Activated CD4-positive, alpha-beta T cell treated with anti-CD3 and anti-CD28 coated beads for 4 hours (primary cell): Measurements from ENCODE around the gene CCDC178.

Experiments used
- DNase-seq, 2 donors: peaks; one replicate each; pipeline ENCODE4 v3.0.0-alpha.2; 2020

CCDC178 gene

GRCh38 chr18:33113416-33113815 lies 327.1 kb downstream of the CCDC178 start:
- no peak for DNase-seq

- DNase-seq, result no peak
Observed at GRCh38 chr18:33107511-33107910, 333.0 kb downstream of the CCDC178 start.

DNA sequence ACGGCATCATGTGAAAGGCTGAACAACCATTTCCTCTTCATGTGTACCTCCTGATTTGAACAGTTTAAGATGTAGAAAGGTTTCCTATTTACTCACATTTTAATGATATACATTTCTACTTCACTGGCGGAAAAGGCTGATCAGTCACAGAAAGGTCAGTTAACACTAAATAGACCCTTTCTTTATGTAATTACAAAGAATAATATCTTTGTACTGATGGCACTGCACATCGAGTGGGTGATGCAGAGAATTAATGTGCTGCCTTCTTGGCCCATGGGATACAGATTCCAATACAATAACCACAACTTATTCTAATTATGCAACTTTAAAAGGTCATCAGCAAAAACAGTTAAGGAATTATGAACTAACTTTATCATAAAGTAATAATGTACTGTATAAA lies 339.2 kb downstream of the CCDC178 start:
- DNase-seq, result no peak

DNA sequence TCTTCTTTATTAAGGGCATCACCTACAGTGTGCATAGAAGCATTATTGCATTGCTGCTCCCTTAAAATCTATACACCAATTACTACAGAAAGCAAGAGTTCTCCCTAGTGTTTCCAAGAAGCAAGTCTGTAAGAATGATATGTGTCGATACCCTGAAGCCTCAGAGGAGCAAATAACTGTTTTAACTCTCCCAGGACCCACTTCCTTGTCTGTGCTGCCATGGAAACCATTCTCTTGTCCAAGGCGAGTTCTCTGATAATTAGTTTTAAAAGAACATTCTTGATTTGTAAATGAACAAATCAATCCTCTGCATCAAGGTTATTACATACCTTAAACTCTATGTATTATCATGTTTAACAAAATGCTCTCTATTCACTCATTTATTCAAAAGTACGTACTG lies 340.9 kb downstream of the CCDC178 start:
- no peak for DNase-seq

GRCh38 chr18:33097126-33097525 lies 343.4 kb downstream of the CCDC178 start:
- DNase-seq, result no peak

- DNase-seq, result no peak
Observed at GRCh38 chr18:33090461-33090860, 350.1 kb downstream of the CCDC178 start.

GRCh38 chr18:33076601-33077000 lies 363.9 kb downstream of the CCDC178 start:
- DNase-seq, result no peak

DNA sequence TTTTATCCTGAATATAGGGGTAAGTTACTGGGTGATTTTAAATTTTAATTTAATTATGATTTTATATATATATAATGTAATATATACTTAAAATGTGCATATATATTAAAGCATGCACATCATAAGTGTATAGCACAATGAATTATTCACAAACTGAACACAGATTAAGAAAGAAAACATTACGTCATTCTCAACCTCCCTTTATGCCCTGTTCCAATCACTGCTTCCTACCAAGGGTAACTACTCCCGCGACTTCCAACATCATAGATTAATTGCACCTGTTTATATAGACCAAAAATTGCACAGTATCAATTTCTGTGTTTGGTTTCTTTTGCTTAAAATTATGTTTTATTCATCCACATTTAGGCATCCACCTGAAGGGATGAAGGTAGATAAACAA lies 366.4 kb downstream of the CCDC178 start:
- no peak for DNase-seq

DNA sequence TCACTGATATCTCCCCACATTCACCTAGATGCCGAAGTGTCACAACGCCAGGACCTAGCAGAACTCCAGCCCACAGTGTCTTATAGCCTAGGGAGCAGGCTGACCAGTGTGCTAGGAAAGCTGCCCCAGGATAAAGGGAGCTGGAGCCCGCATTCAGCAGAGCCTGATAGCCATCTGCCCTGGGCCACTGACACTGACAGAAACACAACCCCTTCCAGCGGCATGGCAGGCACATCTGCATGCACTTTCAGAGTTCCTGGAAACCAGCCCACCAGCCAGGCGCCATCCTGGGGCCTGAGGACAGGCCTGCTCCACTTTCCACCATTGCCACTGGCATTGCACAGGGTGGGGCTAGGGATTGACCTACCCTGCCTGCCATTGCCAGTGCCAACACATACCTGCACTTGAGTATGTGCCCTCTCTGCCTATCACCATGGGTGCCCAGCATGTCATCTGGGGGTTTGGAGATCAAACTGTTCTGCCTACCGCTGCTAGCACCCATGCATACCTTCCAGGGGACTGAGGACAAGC lies 377.6 kb downstream of the CCDC178 start:
- no peak for DNase-seq

- no peak for DNase-seq
Observed at GRCh38 chr18:33052886-33053285, 387.6 kb downstream of the CCDC178 start.

- DNase-seq, result no peak
Observed at GRCh38 chr18:33051407-33051806, 389.1 kb downstream of the CCDC178 start.

DNA sequence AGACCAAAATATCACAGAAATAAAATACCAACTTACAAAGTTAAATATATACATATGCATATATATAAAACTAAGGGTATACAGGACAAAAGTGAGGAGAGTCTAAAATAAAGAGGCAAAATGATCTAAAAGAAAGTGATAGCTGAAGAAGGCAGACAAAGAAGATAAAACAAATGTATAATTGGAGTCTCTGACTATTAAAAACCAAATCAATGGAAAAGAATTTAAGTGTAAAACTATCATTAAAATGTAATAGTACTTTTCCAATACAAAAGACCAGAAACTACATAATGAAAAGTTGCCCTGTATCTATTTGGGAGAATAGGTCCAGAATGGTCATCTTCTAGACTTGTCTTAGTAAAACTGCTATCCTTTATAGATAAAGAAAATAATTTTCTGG lies 400.3 kb downstream of the CCDC178 start:
- DNase-seq, result no peak

DNA sequence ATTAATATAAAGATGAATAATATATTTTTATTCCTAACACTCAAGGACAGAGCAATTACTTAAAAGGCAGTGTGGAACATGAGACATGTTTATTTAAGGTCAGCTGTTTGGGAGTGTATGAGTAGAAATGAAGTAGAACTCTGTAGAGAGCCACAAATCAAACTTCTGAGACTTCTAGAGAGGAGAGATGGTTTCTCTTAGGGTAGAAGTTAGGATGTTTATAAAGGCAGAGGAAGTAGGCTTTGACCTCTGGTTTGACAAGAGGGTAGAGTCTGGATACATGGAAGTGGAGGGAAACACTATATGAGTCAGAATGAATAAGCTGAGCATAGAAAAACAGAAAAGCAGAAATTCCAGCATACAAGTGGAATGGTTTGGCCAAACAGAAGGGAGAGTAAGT lies 405.6 kb downstream of the CCDC178 start:
- no peak for DNase-seq

DNA sequence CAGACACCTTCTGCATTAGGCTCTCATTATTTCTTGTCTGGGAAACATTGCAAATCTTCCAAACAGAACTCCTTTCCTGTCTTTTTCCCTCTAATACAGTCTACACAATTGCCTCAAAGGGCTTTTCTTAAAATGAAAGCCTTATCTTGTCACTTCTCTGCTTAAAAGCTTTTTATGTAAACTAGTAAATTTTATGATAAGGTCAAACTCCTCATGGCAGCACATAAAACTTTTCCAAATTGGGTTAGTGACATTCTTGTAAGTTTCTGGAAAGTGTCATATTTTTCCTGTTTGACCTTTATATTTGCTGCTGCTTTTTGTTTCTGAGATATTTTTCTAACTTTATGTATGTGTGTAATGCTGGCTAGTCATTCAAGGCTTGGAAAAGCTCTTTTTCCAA lies 406.3 kb downstream of the CCDC178 start:
- DNase-seq, result no peak

DNA sequence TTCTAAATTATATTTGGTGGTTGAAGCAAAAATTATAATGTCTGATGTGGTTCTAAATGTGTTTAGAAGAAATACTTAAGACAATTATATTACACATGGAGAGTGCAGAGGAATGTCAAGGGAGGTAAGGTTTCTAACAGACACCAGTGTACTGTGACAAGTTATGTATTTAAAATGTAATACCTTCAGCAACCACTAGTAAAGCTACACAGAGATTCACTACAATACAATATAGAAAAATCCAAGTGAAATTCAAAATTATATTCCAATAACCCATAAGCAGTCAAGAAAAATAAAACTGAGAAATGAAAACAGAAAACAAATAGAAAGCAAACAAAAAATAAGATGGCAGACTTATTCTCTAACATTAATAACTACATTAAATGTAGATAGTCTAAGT lies 418.2 kb downstream of the CCDC178 start:
- no peak for DNase-seq

GRCh38 chr18:33020877-33021276 lies 419.6 kb downstream of the CCDC178 start:
- DNase-seq, result no peak

DNA sequence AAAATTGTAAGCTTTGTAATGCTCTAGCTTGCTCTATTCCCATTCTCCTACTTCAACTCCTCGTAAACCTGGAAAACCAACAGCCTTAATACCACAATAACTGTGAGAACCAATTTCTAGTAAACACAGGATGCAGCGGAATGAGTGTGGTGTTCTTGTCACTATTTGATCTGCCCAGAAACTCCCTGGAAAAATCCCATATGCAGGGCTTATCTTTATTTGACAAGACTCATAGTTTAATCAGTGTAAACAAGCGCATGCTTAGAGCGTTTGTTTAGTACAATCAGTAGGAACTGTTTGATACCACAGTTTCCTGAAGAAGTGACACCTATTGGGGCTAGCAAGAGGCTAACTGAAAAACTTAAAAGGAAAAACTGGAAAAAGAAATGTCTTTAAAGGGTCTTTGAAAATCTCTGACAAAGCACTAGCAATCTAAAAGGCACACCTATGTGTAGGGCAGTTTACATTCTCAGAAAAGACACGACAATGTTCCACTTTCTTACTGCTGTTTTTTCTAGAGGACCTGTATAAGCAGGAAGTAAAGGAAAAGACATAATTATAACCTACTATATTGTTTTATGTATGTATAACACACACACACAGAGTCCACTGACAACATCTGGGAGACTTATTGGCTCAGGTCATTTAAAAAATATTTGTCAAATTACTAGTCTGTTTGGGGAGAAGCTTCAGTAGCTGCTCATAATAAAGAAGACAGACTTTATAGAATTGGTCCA lies 426.3 kb downstream of the CCDC178 start:
- no peak for DNase-seq

DNA sequence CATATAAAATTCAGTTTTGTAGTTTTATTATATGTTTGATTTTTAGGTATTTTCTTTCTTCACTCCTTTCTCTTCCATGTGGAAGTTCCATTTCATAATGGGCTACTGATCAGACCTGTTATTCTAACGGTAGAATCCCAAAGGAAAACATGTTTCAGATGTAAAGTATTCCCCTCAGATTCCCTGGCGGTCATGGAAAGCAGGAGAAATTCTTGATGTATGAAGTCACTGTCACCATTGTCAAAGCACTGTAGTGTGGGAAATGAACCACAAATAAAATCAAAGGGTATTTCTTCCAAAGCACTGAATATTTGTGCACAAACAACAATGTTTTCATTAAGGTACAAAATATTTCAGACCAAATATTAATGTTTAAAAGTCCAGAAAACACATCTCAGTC lies 430.4 kb downstream of the CCDC178 start:
- no peak for DNase-seq

DNA sequence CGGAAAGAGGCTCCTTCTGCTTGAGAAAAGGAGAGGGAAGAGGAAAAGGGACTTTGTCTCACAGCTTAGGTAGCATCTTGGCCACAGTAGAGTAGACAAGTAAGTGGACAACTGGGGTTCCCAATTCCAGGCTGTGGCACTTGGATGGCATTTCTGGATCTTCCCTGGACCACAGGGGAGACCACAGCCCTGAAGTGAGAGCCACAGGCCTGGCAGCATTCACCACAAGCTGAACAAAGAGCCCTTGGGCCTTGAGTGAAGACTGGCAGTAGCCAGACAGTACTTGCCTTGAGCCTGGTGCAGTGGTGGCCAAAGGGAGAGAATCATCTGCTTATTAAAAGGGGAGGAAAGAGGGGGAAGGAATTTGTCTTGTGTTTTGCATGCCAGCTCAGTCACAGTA lies 441.6 kb downstream of the CCDC178 start:
- no peak for DNase-seq

GRCh38 chr18:32998285-32998684 lies 442.2 kb downstream of the CCDC178 start:
- no peak for DNase-seq

DNA sequence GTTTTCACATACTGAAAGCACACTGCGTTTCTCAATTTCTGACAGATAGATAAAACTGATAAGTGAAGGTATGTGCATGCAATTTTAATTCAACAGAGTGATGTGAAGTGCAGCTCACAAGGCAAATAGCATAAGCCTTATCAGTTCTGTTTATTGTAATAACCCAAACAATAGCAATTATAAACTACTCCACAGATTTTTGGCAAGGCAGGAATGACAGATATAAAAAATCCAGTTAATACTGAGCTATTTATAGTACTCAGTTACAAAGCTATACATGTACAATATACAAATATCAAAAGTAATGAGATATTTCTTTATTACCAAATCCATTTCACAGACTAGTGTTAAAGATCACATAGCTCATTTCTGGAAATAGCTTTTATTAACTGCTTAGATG lies 456.8 kb downstream of the CCDC178 start:
- DNase-seq, result no peak

DNA sequence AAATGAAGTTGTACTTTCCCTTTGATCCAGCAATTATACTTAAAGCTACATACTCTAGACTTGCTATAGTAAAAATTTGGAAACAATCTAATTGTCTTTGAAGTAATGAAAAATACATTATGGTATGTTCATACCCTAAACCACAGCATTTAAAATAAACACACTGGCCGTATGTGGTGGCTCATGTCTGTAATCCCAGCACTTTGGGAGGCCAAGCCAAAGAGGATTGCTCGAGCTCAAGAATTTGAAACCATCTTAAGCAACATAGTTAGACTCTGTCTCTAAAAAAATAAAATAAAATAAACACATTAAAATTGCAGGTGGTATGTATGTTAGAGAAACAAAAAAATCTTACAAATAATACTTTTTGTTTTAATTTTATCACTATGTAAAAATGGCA lies 459.6 kb downstream of the CCDC178 start:
- DNase-seq, result no peak

DNA sequence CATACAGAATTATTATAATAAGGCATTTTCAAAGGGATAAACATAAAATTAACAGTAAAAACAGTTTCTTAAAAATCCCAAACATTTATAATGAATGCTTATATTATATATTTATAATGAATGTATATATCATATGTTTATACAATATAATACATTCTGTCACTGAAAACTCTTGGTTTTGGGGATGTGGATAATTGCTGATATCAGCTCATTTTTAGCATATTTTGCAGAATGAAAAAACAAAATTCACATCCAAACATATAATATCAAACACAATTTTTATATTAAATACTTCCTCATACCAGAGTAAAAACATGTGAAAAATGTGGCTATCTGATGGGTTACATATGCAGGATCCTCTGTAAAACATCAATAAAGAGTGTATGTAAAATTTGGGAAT lies 465.0 kb downstream of the CCDC178 start:
- no peak for DNase-seq

DNA sequence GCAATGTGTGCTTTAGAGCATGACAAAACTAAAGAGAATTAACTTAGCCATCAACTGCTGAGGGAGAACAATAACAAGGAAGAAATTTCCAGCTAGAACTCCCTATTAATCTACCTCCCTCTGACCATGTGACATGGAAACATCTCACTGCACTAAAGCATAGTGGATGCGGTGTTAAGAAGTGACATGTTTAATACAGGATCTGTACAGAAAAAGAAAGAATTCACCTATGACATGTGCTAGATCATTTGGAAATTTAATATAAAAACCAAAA lies 465.4 kb downstream of the CCDC178 start:
- DNase-seq, result no peak

DNA sequence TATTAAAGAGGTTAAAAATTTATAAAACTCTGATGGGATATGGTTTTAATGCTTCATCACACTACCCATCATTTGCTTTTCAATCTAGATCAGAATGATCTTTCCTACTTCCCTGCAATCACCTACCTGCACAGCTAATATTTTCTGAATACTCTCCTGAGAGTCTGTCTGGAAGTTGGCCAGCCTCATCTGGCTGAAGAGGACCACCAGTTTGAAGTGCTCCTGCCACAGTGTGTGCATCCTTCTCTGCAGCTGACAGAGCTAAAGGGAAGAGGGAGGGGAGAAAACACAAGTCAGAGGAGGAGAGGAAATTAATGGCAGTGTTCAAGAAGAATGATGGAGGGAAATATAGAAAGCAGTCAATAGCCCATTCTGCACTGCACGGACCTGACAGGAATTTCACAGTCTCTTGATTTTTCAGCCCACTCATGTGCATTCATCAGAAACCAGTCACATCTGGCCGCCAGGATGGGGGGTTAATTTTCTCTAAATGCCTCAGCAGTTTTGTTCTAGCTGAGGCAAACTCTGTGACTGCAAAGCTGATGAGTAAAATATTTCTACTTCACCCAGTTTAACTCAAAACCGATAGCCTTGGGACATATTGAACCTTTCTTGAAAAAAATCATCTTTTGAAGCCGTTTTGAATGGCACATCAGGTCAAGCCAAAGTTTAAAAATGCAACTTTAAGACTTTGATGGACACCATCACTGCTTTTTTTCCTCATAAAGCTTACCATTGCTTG lies 465.9 kb downstream of the CCDC178 start:
- no peak for DNase-seq
